Measurements from ENCODE around the gene AGGF1. TPM values are rescaled to one million over a fixed set of nuclear protein-coding genes. Genes with fewer than 3 reads are reported as not detected.

Gene AGGF1, protein sequence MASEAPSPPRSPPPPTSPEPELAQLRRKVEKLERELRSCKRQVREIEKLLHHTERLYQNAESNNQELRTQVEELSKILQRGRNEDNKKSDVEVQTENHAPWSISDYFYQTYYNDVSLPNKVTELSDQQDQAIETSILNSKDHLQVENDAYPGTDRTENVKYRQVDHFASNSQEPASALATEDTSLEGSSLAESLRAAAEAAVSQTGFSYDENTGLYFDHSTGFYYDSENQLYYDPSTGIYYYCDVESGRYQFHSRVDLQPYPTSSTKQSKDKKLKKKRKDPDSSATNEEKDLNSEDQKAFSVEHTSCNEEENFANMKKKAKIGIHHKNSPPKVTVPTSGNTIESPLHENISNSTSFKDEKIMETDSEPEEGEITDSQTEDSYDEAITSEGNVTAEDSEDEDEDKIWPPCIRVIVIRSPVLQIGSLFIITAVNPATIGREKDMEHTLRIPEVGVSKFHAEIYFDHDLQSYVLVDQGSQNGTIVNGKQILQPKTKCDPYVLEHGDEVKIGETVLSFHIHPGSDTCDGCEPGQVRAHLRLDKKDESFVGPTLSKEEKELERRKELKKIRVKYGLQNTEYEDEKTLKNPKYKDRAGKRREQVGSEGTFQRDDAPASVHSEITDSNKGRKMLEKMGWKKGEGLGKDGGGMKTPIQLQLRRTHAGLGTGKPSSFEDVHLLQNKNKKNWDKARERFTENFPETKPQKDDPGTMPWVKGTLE
- 45.8 TPM for total RNA-seq

DNA sequence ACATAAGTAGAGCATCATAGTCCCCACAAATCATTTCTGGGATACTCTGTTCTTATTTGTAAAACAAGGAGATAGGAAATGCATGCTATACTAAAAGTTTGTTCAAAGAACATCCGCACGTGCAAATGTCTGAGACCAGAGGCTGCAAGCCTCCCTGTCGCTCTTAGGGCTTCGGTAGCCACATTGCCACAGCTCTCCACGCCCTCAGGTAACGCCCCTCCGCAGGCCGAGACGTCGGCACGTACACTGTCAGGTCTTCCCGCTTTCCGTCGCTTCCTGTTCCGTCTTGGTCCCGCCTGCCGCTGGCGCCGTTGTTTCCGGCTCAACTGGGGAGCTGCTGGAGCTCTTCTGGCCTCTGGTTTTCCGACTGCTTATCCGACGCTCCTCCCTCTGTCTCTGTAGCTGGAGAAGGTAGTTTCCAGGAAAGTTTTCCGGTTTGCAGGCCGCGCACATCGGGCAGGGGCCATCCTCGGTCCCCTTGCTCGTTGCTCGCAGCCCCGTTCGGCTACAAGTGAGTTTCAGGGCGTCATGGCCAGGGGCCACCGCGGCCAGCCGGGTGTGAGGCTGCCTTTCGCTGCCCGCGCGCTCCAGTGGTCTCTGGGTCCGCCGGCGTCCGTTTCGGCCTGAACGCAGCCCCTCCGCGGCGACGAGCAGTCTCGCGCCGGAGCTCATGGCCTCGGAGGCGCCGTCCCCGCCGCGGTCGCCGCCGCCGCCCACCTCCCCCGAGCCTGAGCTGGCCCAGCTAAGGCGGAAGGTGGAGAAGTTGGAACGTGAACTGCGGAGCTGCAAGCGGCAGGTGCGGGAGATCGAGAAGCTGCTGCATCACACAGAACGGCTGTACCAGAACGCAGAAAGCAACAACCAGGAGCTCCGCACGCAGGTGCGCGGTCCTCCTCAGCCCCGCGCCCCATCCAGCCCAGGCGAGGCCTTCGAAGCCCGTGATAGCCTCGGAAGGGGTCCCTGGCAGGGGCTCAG, at the start of gene AGGF1:
AGGF1 (plus strand) TSS at position 308 of the 975 bp plus-strand sequence; CDS start at position 671, 363 bp downstream.

DNA sequence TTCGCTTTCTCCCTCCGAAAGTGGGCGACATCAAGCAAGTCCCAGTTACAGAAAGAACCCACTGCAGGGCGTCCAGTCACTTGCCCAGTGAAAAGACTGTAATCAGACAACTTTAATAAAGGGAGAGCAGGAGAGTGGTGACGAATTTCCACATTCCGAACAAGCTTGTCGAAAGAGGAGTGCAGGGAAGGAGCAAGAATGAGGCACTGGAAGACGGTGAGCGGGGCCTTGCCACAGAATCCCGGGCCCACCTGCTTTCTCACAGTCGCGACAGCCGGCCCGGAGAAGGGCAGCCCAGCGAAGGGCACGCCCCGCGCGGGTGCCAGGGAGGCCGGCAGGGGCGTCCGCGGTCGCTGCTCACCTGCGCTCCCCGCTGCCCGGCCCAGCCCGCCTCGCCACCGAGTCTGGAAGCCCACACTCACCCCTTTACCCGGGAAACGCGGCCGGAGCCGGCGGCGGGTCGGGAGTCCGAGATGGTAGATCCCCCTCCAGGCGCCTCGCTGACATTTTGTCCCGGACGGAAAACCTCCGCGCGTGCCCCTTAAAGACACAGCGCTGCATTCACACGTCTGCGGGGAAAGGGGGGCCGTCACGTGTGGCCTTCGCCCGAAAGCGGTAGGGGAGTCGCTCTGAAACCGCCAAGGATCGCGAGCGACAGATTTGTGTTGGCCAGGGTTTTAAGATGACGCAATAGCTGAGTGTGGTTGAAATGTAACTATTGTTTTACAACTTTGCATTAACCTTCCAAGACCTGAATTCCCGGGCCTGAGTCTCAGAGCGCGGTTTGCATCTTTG, 56.7 kb downstream of the AGGF1 start, which contains the start of gene ZBED3:
ZBED3 (minus strand) TSS at position 597 of the 795 bp plus-strand sequence. CDS start 9,407 bp downstream, outside the sequence.

Other genes starting within 250 kb of the AGGF1 start
- 4.2 TPM for gene F2RL1, start 211.4 kb upstream of the AGGF1 start, total RNA-seq
- gene S100Z, start 180.4 kb upstream of the AGGF1 start, total RNA-seq: not detected
- gene CRHBP, start 77.4 kb upstream of the AGGF1 start, total RNA-seq: 3.2 TPM
- gene ZBED3, start 56.9 kb downstream of the AGGF1 start, total RNA-seq: 7.3 TPM
- gene PDE8B, start 180.3 kb downstream of the AGGF1 start, total RNA-seq: 5.7 TPM